MM.1S (cell line): Measurements from ENCODE around the gene NPC1L1.

Source experiments
- DNase-seq: peaks from one replicate; pipeline ENCODE4 v3.0.0-alpha.2; 2015
- H2AFZ ChIP-seq: fragments of 300-600 bp; sonication (generic); 2 replicates; pipeline ENCODE4 v1.6.0; 2016; ENCODE audit warnings: antibody characterized with exemption, low read length
- H3F3A ChIP-seq: fragments of 300-600 bp; sonication (generic); 2 replicates; pipeline ENCODE4 v1.6.1; 2016; ENCODE audit warnings: mild to moderate bottlenecking, antibody characterized with exemption, low read length, moderate library complexity, mixed read lengths; ENCODE audit not compliant: insufficient read depth
- H3K27ac ChIP-seq: fragments of 300-600 bp; sonication (generic); 2 replicates; pipeline ENCODE4 v1.5.1; 2016; ENCODE audit warnings: mild to moderate bottlenecking, low read length
- H3K27me3 ChIP-seq: fragments of 300-600 bp; sonication (generic); replicated peaks from 2 replicates; pipeline ENCODE4 v1.6.0; 2016; ENCODE audit warnings: low read length; ENCODE audit not compliant: insufficient read depth
- H3K36me3 ChIP-seq: fragments of 300-600 bp; sonication (generic); replicated peaks from 2 replicates; pipeline ENCODE4 v1.6.1; 2016; ENCODE audit warnings: mild to moderate bottlenecking, low read length, mixed read lengths; ENCODE audit not compliant: insufficient read depth
- H3K4me1 ChIP-seq: fragments of 300-600 bp; sonication (generic); 2 replicates; pipeline ENCODE4 v1.6.1; 2016; ENCODE audit warnings: low read length, mixed read lengths
- H3K4me2 ChIP-seq: fragments of 300-600 bp; sonication (generic); 2 replicates; pipeline ENCODE4 v1.6.0; 2016; ENCODE audit warnings: low read depth, low read length
- H3K4me3 ChIP-seq: fragments of 300-600 bp; sonication (generic); 2 replicates; pipeline ENCODE4 v1.5.1; 2016; ENCODE audit warnings: low read length, mixed read lengths
- H3K79me2 ChIP-seq: fragments of 300-600 bp; sonication (generic); 2 replicates; pipeline ENCODE4 v1.6.1; 2016; ENCODE audit warnings: mixed run types, low read length, mixed read lengths
- H3K9ac ChIP-seq: fragments of 300-600 bp; sonication (generic); 2 replicates; pipeline ENCODE4 v1.6.1; 2016; ENCODE audit warnings: low read length, mixed read lengths
- H3K9me2 ChIP-seq: fragments of 300-600 bp; sonication (generic); replicated peaks from 2 replicates; pipeline ENCODE4 v1.6.1; 2016; ENCODE audit warnings: mild to moderate bottlenecking, low read length, mixed read lengths; ENCODE audit not compliant: insufficient read depth
- H3K9me3 ChIP-seq: fragments of 300-600 bp; sonication (generic); replicated peaks from 2 replicates; pipeline ENCODE4 v1.6.1; 2016; ENCODE audit warnings: mild to moderate bottlenecking, low read length, mixed read lengths; ENCODE audit not compliant: insufficient read depth
- H4K20me1 ChIP-seq: fragments of 300-600 bp; sonication (generic); 2 replicates; pipeline ENCODE4 v1.6.1; 2016; ENCODE audit warnings: mild to moderate bottlenecking, low read length, moderate library complexity, mixed read lengths; ENCODE audit not compliant: insufficient read depth
- CTCF ChIP-seq: fragments of 300-600 bp; sonication (generic); IDR thresholded peaks from 2 replicates; pipeline ENCODE4 v1.5.1; 2016; ENCODE audit warnings: antibody characterized with exemption, low read length, mixed read lengths
- EZH2 ChIP-seq: fragments of 300-600 bp; sonication (generic); optimal IDR thresholded peaks from 2 replicates; pipeline ENCODE3; 2017; ENCODE audit warnings: low read depth, mild to moderate bottlenecking, antibody characterized with exemption, low read length, mixed read lengths
- EZH2phosphoT487 ChIP-seq: fragments of 300-600 bp; sonication (generic); IDR thresholded peaks from 2 replicates; pipeline ENCODE4 v1.6.1; 2018; ENCODE audit warnings: antibody characterized with exemption, low read length

The NPC1L1 gene

GRCh38 chr7:44471436-44471835 lies 69.7 kb downstream of the NPC1L1 start:
- Histone ChIP-seq H3K36me3 (peaks cover 10% of the 10 kb centered on the region; the same call in 1 of the 2 replicates), H3K9me2 (no peaks in the 10 kb centered on the region), H3K27ac (no peak overlapping the region), H3K79me2 (peaks cover 97% of the 10 kb centered on the region), H3K4me1 (no peaks in the 10 kb centered on the region), H3K4me2 (no peak overlapping the region), H3K9me3 (no peaks in the 10 kb centered on the region), H3K27me3 (no peaks in the 10 kb centered on the region), H2AFZ (no peak overlapping the region), H4K20me1 (0 out of 2 replicates have a peak, but pooled peaks cover 6% of the 10 kb centered on the region), H3K4me3 (no peak overlapping the region), H3K9ac (no peak overlapping the region), H3F3A (no peaks in the 10 kb centered on the region)
- DNase-seq, result no peak
- TF ChIP-seq EZH2phosphoT487 (no peak), EZH2 (no peak), CTCF (no peak)

GRCh38 chr7:44470628-44471245 lies 70.4 kb downstream of the NPC1L1 start:
- H3K4me3 ChIP-seq, result no peak overlapping the region
- no peaks in the 10 kb centered on the region for H3K27me3 ChIP-seq
- H2AFZ ChIP-seq, result no peak overlapping the region
- H4K20me1 ChIP-seq, result 0 out of 2 replicates have a peak, but pooled peaks cover 6% of the 10 kb centered on the region
- peaks cover 97% of the 10 kb centered on the region for H3K79me2 ChIP-seq
- no peak overlapping the region for H3K27ac ChIP-seq
- H3F3A ChIP-seq, result no peaks in the 10 kb centered on the region
- no peak for DNase-seq
- no peak overlapping the region for H3K4me2 ChIP-seq
- H3K9me2 ChIP-seq, result no peaks in the 10 kb centered on the region
- peaks cover 8% of the 10 kb centered on the region; the same call in 1 of the 2 replicates for H3K36me3 ChIP-seq
- no peak overlapping the region for H3K9ac ChIP-seq
- no peaks in the 10 kb centered on the region for H3K4me1 ChIP-seq
- no peaks in the 10 kb centered on the region for H3K9me3 ChIP-seq
- TF ChIP-seq CTCF (no peak), EZH2 (no peak), EZH2phosphoT487 (no peak)

- H3F3A ChIP-seq, result no peaks in the 10 kb centered on the region
- H3K36me3 ChIP-seq, result peaks cover 8% of the 10 kb centered on the region; the same call in 1 of the 2 replicates
- peaks cover 98% of the 10 kb centered on the region for H3K79me2 ChIP-seq
- H4K20me1 ChIP-seq, result 0 out of 2 replicates have a peak, but pooled peaks cover 6% of the 10 kb centered on the region
- H3K4me3 ChIP-seq, result no peak overlapping the region
- DNase-seq, result no peak
- no peaks in the 10 kb centered on the region for H3K9me3 ChIP-seq
- no peak for TF ChIP-seq EZH2phosphoT487
- no peak for TF ChIP-seq CTCF
- no peak for TF ChIP-seq EZH2
- no peaks in the 10 kb centered on the region for H3K4me1 ChIP-seq
- H3K9me2 ChIP-seq, result no peaks in the 10 kb centered on the region
- H3K27me3 ChIP-seq, result no peaks in the 10 kb centered on the region
- H3K27ac ChIP-seq, result no peak overlapping the region
- no peak overlapping the region for H2AFZ ChIP-seq
- H3K4me2 ChIP-seq, result no peak overlapping the region
- H3K9ac ChIP-seq, result no peak overlapping the region
Measured at GRCh38 chr7:44470135-44470479, 71.0 kb downstream of the NPC1L1 start.
